HG02678 (cell line): ENCODE data around the gene RAP1GAP.

Source experiments
- ATAC-seq: cut with Tn5 transposase; IDR thresholded peaks from one replicate; pipeline ENCODE4 v1.9.1; 2021; ENCODE audit warnings: mild to moderate bottlenecking, moderate library complexity; ENCODE audit not compliant: unreplicated experiment

The RAP1GAP gene

DNA sequence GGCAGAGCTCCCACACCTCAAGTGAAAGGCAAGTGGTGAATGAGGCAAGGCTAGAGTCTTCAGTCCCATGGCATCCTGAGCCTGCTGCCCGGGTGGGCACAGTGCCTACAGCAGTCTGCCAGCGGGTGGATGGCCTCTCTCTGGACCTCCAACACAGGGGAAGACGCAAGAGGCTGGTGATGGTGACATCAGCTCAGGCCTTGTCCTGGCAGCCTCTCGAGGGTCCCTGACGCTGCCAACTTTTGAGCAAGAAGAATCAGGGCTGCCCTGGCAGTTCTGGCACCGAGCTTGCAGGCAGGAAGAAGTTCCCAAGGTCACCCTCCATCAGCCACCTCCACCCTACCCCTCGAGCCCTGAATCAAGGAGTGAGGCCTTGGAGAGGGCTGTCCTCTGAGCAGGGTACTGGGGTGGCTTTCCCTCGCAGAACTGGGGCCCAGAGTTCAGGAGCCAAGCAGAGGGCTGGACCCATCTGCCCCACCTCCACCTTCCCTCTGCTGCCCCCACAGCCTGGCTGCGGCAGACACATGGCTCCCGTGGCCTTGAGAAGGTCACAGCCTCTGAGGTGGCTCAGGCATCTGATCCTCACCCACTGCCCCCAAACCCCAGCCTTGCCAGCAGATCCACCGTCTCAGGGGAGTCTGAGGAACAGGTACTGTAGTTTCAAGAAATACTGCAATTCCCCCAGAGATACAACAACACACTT is 5.8 kb downstream of the RAP1GAP start:
- no peak for ATAC-seq

DNA sequence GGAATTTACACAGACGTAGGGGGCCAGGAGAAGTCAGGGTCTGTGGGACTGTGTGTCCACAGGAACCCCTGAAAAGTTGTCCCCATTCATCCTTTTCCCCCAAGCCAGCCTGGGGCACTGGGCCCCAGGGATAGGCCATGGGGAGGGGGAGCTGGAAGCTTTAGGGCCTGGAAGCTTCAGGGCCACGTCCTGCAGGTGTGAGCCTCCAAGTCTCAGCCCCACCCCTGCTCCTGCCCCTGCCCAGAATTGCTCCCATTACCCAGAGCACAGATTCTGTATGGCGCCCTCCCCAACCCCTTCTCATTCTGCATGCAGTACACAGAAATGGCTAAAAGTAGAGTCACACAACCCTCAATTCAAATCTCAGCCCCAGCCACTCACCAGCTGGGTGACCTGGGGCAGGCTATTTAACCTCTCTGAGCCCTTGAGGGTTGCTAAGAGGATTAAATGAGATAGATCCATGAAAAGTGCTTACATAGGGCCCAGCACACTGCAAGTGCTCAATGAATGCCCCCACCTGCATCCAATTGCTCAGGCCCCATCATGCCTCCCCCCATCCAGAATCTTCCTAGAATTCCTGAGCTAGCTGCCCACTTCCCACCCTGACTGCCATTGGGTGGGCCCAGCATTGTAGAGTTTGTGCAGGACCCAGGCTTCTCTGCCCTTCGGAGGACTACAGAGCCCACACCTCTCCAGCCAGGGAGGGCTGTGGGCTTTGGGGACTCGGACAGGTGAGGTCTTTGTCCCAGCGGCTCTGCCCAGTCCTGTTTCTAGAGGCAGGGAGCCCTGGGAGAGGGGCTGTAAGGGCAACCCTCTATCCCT is 6.5 kb downstream of the RAP1GAP start:
- ATAC-seq: no peak

DNA sequence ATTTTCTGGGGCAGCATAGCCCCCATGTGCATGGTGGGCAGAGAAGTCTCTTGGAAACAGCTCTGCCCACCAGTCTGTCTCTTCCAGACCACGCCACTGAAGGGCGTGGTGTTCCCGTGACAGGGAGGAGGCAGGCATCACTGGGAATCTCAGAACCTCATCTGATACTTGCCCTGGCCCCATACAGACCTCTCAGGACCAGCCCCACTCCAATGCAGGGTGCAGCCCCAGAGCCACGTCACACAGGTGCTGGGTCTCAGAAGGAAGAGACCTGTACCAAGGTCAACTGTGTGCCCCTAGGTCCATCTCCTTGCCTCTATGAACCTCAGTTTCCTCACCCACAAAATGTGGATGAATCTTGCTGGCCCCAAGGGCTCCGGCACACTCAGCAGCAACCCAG is 7.3 kb downstream of the RAP1GAP start:
- no peak for ATAC-seq

DNA sequence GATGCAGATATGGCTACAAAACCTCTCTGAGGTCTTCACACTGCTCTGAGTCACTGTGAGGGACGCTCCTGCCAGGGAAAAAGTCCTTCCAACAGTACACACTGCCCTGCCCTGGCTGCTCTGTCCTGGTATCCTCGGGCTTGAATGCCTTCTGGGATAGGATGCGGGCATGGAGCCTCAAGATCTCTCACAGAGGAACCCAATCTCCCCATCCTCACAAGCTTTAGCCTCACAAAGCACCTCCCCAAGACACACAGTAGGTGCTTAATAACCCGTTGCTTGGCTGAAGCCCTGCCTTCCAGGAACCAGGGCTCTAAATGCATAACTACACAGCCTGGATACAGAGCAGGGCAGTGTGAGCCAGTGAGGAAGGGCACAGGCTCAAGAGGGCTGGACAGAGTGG is 9.2 kb downstream of the RAP1GAP start:
- ATAC-seq: no peak

DNA sequence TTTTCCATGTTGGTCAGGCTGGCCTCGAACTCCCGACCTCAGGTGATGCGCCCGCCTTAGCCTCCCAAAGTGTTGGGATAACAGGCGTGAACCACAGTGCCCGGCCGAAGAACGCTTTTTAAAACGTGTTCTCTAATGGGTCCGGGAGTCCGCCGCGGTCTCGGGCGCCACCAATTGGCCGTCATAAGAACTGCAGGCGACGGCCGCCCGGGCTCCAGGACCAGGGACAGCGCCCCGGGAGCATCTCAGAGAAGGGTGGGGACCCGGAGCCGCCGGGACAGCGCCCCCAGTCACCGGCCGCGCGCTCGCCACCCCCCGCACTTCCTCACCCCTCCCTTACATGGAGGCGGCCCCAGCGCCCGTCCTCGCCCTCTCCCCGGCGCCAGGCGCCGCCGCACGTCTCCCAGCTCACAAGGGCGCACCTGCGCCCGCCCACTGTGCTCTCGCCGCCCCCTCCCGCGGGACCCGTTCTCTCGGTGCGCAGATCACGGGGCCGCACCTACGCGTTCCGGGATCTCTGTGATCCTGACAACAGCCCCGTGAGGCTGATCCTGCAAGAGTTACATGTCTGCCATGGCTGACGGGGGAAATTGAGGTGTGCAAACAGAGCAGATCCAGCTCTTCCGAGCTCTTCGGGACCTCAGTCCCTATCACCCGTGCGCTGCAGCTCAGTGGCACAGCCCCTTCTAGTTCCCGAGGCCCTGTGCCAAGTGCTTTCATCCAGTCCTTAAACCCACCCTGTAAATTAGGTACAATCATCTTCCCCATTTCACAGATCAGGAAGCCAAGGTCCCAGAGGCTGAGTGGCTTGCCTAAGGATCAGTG is 9.8 kb downstream of the RAP1GAP start:
- ATAC-seq: no peak

DNA sequence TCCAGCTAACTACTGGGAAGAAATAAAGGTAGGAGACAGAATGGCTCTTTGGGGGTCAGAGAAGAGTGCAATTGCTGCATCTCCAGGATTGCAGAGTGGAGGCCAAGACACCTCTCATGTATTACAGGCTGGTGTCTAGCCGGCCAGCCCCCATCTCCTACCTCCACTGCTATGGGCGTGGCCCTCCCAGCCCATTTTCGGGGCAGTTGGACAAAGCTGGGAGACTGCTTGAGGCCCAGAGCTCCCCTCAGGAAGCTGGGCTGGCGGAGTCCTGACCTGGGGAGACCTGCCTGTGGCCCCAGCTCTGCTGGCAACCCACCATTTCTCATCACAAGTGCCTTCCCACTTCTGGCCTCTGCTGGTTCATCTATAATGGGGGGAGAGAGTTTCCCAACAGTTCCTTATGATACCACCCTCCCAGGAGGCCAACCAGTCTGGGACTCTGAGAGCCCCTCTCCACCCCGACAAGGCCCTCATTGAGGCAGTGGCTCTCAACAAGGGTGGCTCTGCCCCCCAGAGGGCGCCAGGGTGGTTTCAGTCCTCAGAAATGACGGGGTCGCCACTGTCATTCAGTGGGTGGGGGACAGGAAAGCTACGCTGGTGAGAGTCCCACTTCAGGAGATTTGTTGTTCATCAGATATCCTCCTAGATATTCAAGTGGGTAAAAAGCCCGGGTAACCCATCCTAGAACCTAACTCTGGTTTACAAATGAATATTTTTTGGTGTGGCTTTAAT is 11.5 kb downstream of the RAP1GAP start:
- ATAC-seq: no peak

DNA sequence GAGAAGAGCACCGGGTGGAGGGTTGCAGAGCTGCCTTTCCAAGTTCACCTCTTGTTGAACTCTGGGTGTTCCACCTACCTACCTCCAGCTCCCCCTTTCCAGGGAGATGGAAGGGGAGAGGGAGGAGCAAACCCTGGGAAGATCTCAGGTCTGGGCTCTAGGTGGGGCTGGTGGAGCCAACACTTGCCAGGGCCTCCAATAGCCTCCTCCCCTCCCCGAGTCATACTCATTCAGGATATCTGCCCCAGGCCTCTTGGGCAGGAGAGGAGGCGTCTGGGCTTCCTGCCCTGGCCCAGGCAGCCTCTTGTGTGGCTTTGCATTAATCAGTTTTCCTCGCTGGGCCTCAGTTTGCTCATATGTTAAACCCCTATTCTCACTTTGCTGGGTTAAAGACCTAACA is 13.4 kb downstream of the RAP1GAP start:
- no peak for ATAC-seq

DNA sequence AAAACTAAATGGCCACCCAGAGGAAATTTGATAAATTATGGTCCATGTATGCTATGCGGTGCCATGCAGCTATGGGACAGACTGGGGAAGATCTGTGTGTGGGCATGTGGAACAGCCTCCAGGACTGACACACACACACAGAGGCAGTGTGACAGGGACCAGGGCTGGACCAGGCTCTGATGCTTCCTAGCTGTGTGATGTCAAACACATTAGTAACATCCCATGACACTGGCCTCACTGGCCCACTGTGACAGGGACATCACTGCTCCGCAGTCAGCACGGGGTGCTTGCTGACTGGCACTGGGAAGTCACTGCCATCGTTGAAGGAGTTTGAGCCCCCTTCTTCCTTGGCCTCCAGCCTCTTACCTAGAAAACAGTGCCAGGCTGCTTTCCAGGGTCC is 13.9 kb downstream of the RAP1GAP start:
- ATAC-seq: no peak

DNA sequence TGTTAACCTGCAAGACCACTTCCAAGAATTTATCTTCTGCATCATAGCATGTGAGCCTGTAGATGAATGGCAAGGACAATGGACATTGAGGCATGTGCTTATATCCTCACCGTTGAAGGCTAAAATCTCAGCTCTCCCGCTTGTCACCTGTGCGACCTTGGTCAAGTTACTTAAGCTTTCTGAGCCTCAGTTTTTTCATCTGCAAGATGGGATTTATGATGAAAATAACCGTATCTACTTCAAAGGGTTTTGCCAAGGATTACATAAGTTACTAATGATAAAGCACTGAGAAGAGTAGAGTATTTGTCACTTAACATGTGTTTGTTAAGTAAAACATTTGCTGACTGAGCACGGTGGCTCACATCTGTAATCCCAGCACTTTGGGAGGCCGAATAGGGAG is 14.9 kb downstream of the RAP1GAP start:
- no peak for ATAC-seq

DNA sequence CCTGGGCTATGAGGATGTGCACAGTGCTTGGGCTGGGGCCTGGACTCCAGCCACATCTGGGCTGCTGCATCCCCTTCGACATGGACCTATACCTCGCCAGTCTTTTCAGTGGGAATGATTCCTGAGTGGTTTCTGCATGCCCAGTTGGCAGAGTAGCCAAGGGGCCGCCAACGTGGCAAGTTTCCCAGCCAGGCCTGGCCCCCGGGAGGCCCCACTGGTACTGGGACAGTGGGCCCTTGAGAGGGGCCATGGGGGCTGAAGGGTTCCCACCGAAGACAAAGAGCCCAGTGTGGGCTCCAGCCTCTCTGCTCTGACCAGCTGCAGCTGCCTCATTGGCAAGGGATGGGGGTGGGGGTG is 15.4 kb downstream of the RAP1GAP start:
- no peak for ATAC-seq

DNA sequence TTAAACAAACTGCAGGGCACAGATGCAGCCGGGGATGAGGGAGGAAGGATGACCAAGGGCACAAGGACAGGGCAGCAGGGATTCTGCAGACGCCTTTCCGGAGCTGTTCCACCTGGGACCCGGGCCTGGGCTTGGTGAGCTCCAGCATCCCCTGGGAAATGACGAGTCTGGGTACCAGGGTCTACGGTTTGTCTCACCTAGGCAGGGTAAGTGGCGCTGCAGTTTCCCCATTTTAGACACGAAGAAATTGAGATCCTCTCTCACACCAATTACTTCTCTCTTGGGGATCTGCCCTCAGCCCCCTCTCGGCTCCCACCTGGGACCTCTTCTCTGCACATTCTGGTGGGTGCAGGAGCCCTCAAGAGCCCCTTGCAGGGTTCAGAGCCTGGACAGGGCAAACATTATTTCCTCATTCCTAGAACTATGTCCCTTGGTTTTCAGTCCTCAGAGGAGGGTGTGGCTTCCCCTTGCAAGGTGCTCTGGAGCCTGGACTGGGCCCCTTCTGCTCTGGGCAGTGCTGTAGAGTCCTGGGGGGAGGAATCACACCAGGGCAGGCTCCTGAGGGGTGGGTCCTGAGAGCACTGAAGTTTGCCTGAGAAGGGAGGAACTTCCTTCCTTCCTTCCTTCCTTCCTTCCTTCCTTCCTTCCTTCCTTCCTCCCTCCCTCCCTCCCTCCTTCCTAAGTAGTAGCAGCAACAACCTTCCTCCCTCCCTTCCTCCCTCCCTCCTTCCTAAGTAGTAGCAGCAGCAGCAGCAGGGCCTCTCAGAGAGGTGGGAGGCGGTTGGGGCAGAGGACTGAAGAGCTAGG is 16.0 kb downstream of the RAP1GAP start:
- no peak for ATAC-seq

DNA sequence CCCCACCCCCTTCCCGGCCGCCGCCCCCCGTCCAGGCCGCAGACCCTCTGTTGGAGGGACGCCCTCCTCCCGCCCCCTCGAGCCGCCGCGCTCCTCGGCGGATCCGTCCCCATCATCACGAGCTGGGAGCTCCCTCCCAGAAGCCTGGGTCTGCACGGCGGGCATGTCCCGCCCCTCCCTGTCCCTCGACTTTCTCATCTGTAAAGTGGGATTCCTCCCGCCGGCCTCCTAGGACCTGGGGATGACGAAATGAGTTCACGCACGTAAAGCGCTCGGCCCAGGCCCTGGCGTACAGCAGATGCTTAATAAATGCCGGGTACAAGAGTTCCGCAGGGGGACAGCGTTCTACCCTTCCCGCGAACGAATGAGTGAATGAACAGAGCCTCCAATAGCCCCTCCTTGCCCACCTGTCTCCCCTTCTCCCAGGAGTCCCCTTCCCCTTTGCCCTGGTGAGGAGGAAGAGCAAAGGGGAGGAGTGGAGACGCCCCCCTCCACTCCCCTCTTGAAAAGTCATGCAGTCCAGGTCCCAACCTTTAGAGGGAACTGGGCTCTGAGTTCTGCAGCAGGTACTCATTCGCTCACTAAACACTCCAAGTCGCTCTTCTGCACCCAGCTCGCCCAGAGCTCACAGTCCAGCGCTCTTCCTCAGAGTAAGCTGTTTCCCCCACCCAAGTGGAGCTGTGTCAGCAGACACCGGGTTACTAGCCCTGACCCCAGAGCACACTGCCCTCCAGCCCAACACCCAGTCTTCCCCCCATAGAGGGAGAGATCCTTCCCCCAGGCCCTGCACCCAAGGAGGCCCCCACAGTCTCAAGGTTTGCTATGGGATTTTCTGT is 16.8 kb downstream of the RAP1GAP start:
- ATAC-seq: no peak

DNA sequence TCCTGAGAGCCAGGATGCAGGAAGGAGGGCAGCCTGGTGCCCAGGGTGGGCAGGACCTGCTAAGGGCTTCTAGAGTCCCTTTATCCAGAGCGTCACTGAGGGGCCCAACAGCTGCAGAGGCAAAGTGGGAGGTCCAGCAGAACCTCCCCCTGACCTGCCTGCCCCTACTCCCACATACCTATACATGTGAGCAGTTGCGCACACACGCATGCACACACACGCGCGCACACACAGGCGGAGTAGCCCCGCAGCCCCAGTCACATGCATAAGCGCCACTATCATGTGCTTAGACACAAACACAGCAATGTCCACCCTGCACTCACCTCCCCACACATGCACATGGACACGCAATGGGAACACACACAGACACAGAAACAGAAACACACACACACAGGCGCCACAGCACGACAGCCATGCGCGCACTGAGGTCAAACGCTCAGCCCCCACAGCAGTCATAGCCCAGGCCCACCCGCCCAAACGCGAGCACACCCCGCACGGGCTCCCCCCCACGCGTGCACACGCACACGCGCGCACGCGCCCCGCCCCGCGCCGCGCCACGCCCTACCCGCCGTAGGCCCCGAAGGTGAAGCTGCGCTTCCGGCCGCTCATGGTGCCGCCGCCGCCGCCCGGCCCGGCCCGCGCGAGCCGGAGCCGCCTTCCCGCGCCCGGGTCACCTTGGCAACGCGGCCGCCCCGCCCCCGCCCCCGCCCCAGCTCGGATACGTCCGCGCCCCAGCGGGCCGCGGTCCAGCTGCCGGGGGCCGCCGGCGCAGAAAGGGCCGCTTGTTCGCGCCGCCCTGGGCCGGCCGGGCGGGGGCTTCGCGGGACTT is 17.7 kb downstream of the RAP1GAP start:
- ATAC-seq: no peak

DNA sequence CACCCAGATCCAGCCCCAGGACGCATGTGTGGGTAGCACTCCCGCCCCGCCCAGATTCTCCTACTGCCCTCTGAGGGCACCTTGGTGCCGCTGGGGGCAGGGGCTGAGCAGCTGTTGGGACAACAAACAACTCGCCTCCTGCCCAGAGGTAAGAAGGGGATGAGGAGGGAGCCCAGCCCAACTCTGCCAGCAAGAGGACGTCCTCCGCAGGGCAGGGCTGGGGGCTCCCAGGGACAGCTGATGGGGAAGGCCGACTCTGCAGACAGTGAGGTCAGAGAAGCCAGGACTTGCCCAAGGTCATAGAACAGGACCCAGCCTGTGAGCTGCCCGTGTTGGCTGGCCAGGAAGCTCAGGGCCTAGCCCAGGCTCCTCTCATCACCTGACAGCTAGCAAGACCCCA is 18.8 kb downstream of the RAP1GAP start:
- no peak for ATAC-seq

DNA sequence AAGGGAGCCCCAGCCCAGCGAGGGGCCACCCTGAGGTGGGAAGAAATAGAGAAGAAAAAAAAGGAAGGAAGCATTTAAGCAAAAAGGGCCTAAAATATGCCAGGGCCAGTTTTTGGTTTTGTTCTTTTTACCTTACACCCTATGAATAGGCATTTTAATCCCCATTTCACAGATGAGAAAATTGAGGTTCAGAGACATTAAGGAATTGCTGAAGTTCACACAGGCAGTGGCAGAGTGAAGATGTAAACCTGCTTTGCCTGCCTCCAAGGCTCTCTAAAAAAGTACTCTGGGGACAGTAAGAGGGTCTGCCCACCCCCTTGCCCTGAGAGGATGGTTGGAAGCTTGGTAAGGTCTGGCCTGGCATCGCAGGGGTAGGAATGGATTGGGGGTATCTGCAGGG is 19.8 kb downstream of the RAP1GAP start:
- no peak for ATAC-seq

DNA sequence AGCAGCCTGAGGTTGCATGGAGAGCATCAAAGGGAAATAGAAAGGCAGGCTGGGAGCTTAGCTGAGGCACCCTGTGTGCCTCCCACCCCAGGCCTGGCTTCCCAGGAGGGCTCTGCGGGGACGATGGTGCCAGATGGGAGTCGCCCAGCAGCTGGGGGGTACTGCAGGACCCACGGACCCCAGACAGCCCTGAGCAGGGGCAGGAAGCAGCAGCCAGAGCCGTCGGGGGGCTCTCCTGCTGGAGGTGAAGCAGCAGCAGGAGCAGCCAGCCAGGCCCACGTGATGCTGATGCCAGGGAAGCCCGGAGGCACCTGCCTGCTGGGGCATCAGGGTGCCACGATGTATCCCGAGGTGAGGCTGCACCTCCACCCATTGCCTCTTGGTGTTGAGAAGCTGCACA is 20.4 kb downstream of the RAP1GAP start:
- no peak for ATAC-seq

DNA sequence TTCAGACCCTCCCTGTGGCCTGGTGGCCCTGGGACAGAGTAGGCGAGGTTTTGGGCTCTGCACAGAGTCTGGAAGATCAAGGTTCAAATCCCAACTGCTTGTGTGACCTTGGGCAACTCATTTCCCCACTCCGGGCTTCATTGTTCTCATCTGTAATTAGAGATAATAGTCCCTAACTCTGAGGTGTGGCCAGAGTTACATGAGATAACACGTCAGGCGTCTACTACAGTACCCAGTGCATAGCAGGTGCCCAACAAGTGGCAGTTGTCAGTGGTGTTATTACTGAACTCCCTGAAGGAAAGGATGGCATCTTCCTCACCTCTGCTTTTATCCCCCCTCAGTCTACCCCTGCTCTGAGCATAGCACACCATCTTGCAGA is 20.8 kb downstream of the RAP1GAP start:
- no peak for ATAC-seq
